Panc1 (cell line): Measurements from ENCODE around the gene TOP2A. TPM values are rescaled to one million over a fixed set of nuclear protein-coding genes. Genes with fewer than 3 reads are reported as not detected.

Experiments
- ATAC-seq: fragments of 200-7000 bp; cut with Tn5 transposase; 2 replicates; pipeline ENCODE4 v1.9.1; 2020; ENCODE audit warnings: mild to moderate bottlenecking, moderate library complexity
- BruUV-seq: library from RNA; stranded (reverse); fragments of 400-500 nt; replicated peaks from 2 replicates; lab custom pipeline; 2021; lab: Mats Ljungman, UMichigan
- CTCF ChIA-PET: fragments of 300-600 bp; sonication (Branson Sonifier 250); formaldehyde crosslinking; loops from one replicate; lab custom pipeline; 2022; ENCODE audit warnings: antibody characterized with exemption; lab: Charles Lee
- POLR2A ChIA-PET: fragments of 300-600 bp; sonication (Branson Sonifier 250); formaldehyde crosslinking; loops from one replicate; lab custom pipeline; 2022; ENCODE audit warnings: antibody characterized with exemption; lab: Charles Lee
- DNase-seq: peaks from one replicate; pipeline ENCODE4 v3.0.0-alpha.2; 2010; ENCODE audit warnings: low read depth, low spot score
- H3K27ac ChIP-seq: 2 replicates; pipeline ENCODE4 v1.5.1; 2011; ENCODE audit warnings: mild to moderate bottlenecking, low read length, inconsistent platforms
- H3K27me3 ChIP-seq: fragments of 200-500 bp; sonication (Bioruptor generic); 2 replicates; pipeline ENCODE4 v1.6.0; 2014; ENCODE audit warnings: low read length, inconsistent platforms; ENCODE audit not compliant: control insufficient read depth, insufficient read depth
- H3K36me3 ChIP-seq: fragments of 200-500 bp; sonication (Bioruptor generic); 2 replicates; pipeline ENCODE4 v1.5.1; 2014; ENCODE audit warnings: inconsistent platforms, mild to moderate bottlenecking, low read length, moderate library complexity; ENCODE audit not compliant: control insufficient read depth, insufficient read depth
- H3K4me1 ChIP-seq: 2 replicates; pipeline ENCODE4 v1.5.1; 2011; ENCODE audit warnings: inconsistent platforms, mild to moderate bottlenecking, low read length, moderate library complexity; ENCODE audit not compliant: control insufficient read depth, insufficient read depth
- H3K4me3 ChIP-seq, 2 experiments: 2 replicates each; pipeline ENCODE4 v1.5.1; 2011 to 2012; ENCODE audit warnings: low read depth in 2 of 2, low read length in 2 of 2, mild to moderate bottlenecking in 2 of 2, inconsistent platforms in 1 of 2, moderate library complexity in 1 of 2
- H3K9me3 ChIP-seq: fragments of 200-500 bp; sonication (Bioruptor generic); 2 replicates; pipeline ENCODE4 v1.5.1; 2014; ENCODE audit warnings: low read depth, mild to moderate bottlenecking, inconsistent platforms, low read length, moderate library complexity; ENCODE audit not compliant: control insufficient read depth, insufficient read depth
- POLR2AphosphoS5 ChIP-seq: IDR thresholded peaks from 2 replicates; pipeline ENCODE4 v1.6.1; 2012; ENCODE audit warnings: mild to moderate bottlenecking, low read depth, low read length, moderate library complexity
- SIN3A ChIP-seq: IDR thresholded peaks from 2 replicates; pipeline ENCODE4 v1.6.1; 2012; ENCODE audit warnings: low read depth, mild to moderate bottlenecking, low read length, moderate library complexity, borderline replicate concordance; ENCODE audit not compliant: insufficient read depth
- TCF7L2 ChIP-seq: IDR thresholded peaks from 2 replicates; pipeline ENCODE4 v1.6.1; 2011; ENCODE audit warnings: mild to moderate bottlenecking, low read depth, low read length, inconsistent platforms
- in situ Hi-C: cut with HindIII; loops from 2 replicates; pipeline ENCODE4 v1.10.0; 2016; ENCODE audit warnings: low sequenced_read_pairs, low pct_unique_long_range_greater_than_20kb
- intact Hi-C: fragments of 100-400 bp; cut with micrococcal nuclease; formaldehyde crosslinking; loops from one replicate; pipeline ENCODE4 v1.10.0; 2022; ENCODE audit not compliant: unreplicated experiment
- total RNA-seq: library from RNA; stranded (reverse); gene quantifications from one replicate; pipeline ENCODE4 v1.2.1, GENCODE V29; 2021; ENCODE audit not compliant: unreplicated experiment
- TF ChIP-seq, protein P1 (sequence below), 2 experiments: IDR thresholded peaks; 2 replicates each; pipeline ENCODE4 v1.6.1; 2011 to 2012; ENCODE audit warnings: low read depth in 2 of 2, control low read depth in 1 of 2, low read length in 1 of 2, mild to moderate bottlenecking in 1 of 2, moderate library complexity in 1 of 2; ENCODE audit not compliant: insufficient read depth in 1 of 2
- TF ChIP-seq, protein P2 (sequence below): fragments of 450-650 bp; IDR thresholded peaks from 2 replicates; pipeline ENCODE4 v1.5.1; 2017; ENCODE audit warnings: mild to moderate bottlenecking

TOP2A gene
- total RNA-seq, 1 experiment from 2014 or later, result 230 TPM

DNA sequence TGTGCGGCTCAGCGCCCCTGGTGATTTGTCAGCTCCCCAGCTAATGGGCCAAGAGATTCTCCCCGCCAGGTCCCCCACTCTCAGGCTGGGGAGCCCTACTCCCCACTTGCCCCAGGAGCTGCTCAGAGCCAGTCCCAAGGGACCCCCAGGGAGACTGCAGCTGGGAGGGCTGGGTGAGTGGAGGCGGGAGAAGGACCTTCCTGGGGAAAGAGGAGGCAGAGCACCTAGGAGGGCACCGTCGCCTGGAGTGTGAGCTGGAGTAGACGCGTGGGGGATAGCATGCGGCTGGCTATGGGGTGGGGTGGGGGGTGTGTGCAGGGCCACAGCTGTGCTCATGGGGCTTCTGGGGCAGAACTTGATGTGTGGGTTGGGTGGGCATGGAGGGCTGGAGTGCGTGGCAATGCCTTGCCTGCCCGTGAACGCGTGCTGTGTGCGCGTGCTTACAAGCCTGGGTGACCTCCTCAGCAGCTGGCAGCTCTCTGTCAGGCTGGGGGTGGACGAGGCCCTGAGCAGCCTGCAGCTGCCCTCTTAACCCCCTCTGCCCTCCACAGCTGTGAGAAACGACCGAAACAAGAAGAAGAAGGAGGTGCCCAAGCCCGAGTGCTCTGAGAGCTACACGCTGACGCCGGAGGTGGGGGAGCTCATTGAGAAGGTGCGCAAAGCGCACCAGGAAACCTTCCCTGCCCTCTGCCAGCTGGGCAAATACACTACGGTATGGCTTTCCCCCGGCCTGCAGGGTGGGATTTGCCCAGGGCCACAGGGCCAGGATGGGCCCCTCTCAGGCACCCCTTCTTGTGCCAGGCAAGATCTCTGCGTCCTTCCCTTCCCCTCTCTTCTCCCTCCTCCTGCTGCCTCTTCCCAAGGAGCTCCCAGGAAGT lies 66.1 kb downstream of the TOP2A start:
- H3K27ac ChIP-seq, result no peak overlapping the region
- no TSS peak for BruUV-seq
- peaks cover 68% of the 10 kb centered on the region for H3K4me1 ChIP-seq
- no peaks in the 10 kb centered on the region for H3K27me3 ChIP-seq
- in situ Hi-C loops, result loop anchor here (5.0 kb wide), 1 partner anchor 49 kb away; no protein-coding TSS in a partner anchor
- no peaks in the 10 kb centered on the region for H3K9me3 ChIP-seq
- ATAC-seq (no peak), DNase-seq (no peak)
- intact Hi-C loops, result no loop called here
- H3K36me3 ChIP-seq, result 0 out of 2 replicates have a peak, but pooled peaks cover 5% of the 10 kb centered on the region
- H3K4me3 ChIP-seq, result no peak overlapping the region
- TF ChIP-seq TCF7L2, result no peak
- TF ChIP-seq, protein P1, sequence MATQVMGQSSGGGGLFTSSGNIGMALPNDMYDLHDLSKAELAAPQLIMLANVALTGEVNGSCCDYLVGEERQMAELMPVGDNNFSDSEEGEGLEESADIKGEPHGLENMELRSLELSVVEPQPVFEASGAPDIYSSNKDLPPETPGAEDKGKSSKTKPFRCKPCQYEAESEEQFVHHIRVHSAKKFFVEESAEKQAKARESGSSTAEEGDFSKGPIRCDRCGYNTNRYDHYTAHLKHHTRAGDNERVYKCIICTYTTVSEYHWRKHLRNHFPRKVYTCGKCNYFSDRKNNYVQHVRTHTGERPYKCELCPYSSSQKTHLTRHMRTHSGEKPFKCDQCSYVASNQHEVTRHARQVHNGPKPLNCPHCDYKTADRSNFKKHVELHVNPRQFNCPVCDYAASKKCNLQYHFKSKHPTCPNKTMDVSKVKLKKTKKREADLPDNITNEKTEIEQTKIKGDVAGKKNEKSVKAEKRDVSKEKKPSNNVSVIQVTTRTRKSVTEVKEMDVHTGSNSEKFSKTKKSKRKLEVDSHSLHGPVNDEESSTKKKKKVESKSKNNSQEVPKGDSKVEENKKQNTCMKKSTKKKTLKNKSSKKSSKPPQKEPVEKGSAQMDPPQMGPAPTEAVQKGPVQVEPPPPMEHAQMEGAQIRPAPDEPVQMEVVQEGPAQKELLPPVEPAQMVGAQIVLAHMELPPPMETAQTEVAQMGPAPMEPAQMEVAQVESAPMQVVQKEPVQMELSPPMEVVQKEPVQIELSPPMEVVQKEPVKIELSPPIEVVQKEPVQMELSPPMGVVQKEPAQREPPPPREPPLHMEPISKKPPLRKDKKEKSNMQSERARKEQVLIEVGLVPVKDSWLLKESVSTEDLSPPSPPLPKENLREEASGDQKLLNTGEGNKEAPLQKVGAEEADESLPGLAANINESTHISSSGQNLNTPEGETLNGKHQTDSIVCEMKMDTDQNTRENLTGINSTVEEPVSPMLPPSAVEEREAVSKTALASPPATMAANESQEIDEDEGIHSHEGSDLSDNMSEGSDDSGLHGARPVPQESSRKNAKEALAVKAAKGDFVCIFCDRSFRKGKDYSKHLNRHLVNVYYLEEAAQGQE (IDR thresholded peaks at IDR 0.05; ENCODE audit: insufficient read depth in 1 of 2, low read depth in 2 of 2, low read length in 1 of 2), result no peak
- TF ChIP-seq, protein P2, sequence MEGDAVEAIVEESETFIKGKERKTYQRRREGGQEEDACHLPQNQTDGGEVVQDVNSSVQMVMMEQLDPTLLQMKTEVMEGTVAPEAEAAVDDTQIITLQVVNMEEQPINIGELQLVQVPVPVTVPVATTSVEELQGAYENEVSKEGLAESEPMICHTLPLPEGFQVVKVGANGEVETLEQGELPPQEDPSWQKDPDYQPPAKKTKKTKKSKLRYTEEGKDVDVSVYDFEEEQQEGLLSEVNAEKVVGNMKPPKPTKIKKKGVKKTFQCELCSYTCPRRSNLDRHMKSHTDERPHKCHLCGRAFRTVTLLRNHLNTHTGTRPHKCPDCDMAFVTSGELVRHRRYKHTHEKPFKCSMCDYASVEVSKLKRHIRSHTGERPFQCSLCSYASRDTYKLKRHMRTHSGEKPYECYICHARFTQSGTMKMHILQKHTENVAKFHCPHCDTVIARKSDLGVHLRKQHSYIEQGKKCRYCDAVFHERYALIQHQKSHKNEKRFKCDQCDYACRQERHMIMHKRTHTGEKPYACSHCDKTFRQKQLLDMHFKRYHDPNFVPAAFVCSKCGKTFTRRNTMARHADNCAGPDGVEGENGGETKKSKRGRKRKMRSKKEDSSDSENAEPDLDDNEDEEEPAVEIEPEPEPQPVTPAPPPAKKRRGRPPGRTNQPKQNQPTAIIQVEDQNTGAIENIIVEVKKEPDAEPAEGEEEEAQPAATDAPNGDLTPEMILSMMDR, result no peak
- ChIA-PET CTCF (interaction anchor here (6.8 kb wide), 1 partner anchor 47 kb away, joined by 81 read pairs; no protein-coding TSS in a partner anchor), POLR2A (interaction anchor here (0.9 kb wide), 1 partner anchor 37 kb away, joined by 3 read pairs; no protein-coding TSS in a partner anchor)

DNA sequence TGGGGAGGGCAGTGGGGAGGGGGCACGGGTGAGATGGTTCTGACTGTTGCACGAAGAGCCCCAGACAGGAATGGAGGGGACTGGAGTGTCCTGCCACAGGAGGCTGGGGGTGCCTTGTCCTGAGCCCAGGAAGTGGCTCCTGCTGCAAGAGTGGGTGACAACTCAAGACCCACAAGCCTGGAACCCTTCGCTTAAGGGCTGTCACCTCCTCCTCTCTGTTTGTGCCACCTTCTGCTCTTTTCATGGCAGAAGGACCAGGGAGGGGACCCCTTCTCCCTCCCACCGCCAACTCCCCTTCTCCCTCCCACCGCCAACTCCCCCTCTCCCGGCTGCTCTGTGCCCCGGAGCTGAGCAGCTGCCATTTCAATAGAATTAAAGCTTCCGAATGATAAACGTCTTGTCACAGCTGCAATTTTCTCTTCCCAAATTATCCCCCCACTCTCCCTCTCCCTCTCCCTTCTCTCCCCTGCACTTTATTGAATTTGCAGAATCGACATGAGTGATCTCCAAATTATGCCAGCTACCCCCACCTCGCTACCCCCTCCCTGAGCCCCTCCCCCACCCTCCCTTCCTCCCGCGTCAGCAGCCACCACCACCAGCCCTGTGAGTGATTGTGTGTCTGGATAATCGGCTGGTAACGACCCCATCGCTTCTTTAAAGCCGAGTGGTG lies 66.9 kb downstream of the TOP2A start:
- TF ChIP-seq SIN3A (no peak), POLR2AphosphoS5 (no peak), TCF7L2 (no peak)
- TF ChIP-seq, protein P2, result no peak
- TF ChIP-seq, protein P1 (IDR thresholded peaks at IDR 0.05; ENCODE audit: insufficient read depth in 1 of 2, low read depth in 2 of 2, low read length in 1 of 2), result no peak
- H3K4me1 ChIP-seq, result peaks cover 75% of the 10 kb centered on the region
- POLR2A ChIA-PET, result no interaction called here
- H3K27ac ChIP-seq, result no peak overlapping the region
- H3K4me3 ChIP-seq, result no peak overlapping the region
- 0 out of 2 replicates have a peak, but pooled peaks cover 5% of the 10 kb centered on the region for H3K36me3 ChIP-seq
- intact Hi-C loops (no loop called here), in situ Hi-C loops (loop anchor here (5.0 kb wide), 1 partner anchor 49 kb away; no protein-coding TSS in a partner anchor)
- BruUV-seq, result no TSS peak
- no peaks in the 10 kb centered on the region for H3K9me3 ChIP-seq
- DNase-seq (no peak), ATAC-seq (no peak)
- no peaks in the 10 kb centered on the region for H3K27me3 ChIP-seq
- CTCF ChIA-PET, result interaction anchor here (6.8 kb wide), 1 partner anchor 46 kb away, joined by 81 read pairs; no protein-coding TSS in a partner anchor
